Measurements from ENCODE around the gene ADAMTS5. TPM values are rescaled to one million over a fixed set of nuclear protein-coding genes. Genes with fewer than 3 reads are reported as not detected.

The ADAMTS5 gene
- total and polyA plus RNA-seq, 2 of the 13 experiments (the other 11 are each of a cell fraction or from before 2014, with no cell fraction given), result not detected

DNA sequence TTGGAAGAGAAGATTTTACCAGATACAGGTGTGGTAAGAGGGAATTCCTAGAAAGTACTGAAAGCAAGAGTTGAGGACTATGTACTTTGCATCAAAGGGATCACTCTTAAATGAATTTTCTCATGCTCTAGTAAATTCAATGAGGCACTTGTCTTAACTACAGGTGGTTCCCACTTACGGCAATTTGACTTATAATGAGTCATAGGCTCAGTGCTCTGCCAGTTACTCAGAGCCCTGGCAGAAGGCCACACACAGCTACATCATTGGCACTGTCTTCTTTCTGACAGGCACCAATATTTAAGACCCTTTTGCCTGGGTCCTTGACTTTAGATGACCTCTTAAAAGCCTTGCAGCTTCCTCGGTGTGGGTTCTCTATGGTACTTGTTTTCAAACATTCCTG is 15.9 kb upstream of the ADAMTS5 start (continued):
- TF ChIP-seq, protein P1, sequence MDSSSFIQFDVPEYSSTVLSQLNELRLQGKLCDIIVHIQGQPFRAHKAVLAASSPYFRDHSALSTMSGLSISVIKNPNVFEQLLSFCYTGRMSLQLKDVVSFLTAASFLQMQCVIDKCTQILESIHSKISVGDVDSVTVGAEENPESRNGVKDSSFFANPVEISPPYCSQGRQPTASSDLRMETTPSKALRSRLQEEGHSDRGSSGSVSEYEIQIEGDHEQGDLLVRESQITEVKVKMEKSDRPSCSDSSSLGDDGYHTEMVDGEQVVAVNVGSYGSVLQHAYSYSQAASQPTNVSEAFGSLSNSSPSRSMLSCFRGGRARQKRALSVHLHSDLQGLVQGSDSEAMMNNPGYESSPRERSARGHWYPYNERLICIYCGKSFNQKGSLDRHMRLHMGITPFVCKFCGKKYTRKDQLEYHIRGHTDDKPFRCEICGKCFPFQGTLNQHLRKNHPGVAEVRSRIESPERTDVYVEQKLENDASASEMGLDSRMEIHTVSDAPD (CRISPR knock-in tag; IDR thresholded peaks at IDR 0.05), result no peak
- TF ChIP-seq KDM6A (CRISPR knock-in tag; IDR thresholded peaks at IDR 0.05; ENCODE audit: low read depth) (no peak), CAMTA2 (CRISPR knock-in tag; IDR thresholded peaks at IDR 0.05; ENCODE audit: borderline replicate concordance) (no peak), KLF12 (CRISPR knock-in tag; IDR thresholded peaks at IDR 0.05; ENCODE audit: borderline replicate concordance) (no peak), NCOA1 (CRISPR knock-in tag; IDR thresholded peaks at IDR 0.05) (no peak), HNRNPK (IDR thresholded peaks at IDR 0.05; ENCODE audit: low read depth, low read length, poor library complexity, severe bottlenecking) (no peak), ZNF333 (CRISPR knock-in tag; IDR thresholded peaks at IDR 0.05; ENCODE audit: borderline replicate concordance) (no peak)
- TF ChIP-seq, protein P2, sequence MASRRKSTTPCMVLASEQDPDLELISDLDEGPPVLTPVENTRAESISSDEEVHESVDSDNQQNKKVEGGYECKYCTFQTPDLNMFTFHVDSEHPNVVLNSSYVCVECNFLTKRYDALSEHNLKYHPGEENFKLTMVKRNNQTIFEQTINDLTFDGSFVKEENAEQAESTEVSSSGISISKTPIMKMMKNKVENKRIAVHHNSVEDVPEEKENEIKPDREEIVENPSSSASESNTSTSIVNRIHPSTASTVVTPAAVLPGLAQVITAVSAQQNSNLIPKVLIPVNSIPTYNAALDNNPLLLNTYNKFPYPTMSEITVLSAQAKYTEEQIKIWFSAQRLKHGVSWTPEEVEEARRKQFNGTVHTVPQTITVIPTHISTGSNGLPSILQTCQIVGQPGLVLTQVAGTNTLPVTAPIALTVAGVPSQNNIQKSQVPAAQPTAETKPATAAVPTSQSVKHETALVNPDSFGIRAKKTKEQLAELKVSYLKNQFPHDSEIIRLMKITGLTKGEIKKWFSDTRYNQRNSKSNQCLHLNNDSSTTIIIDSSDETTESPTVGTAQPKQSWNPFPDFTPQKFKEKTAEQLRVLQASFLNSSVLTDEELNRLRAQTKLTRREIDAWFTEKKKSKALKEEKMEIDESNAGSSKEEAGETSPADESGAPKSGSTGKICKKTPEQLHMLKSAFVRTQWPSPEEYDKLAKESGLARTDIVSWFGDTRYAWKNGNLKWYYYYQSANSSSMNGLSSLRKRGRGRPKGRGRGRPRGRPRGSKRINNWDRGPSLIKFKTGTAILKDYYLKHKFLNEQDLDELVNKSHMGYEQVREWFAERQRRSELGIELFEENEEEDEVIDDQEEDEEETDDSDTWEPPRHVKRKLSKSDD (CRISPR knock-in tag; IDR thresholded peaks at IDR 0.05; ENCODE audit: low read depth), result no peak
- TF ChIP-seq, protein P3, sequence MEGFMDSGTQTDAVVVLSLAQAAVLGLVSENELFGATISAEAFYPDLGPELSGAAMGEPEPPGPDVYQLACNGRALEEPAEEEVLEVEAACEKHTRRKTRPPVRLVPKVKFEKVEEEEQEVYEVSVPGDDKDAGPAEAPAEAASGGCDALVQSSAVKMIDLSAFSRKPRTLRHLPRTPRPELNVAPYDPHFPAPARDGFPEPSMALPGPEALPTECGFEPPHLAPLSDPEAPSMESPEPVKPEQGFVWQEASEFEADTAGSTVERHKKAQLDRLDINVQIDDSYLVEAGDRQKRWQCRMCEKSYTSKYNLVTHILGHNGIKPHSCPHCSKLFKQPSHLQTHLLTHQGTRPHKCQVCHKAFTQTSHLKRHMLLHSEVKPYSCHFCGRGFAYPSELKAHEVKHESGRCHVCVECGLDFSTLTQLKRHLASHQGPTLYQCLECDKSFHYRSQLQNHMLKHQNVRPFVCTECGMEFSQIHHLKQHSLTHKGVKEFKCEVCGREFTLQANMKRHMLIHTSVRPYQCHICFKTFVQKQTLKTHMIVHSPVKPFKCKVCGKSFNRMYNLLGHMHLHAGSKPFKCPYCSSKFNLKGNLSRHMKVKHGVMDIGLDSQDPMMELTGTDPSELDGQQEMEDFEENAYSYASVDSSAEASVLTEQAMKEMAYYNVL (CRISPR knock-in tag; IDR thresholded peaks at IDR 0.05; ENCODE audit: borderline replicate concordance), result no peak

Measured in HepG2 (cell line).